HG03342 (cell line): ENCODE data around the gene RIPPLY3.
"Not testable (repeated sequence)": the region's sequence is repeated elsewhere in the genome, so short reads cannot be mapped to it uniquely, and the experiment has no call there.

ENCODE experiments used
- ATAC-seq: cut with Tn5 transposase; IDR thresholded peaks from one replicate; pipeline ENCODE4 v1.9.1; 2021; ENCODE audit warnings: mild to moderate bottlenecking, moderate library complexity; ENCODE audit not compliant: unreplicated experiment

The RIPPLY3 gene

GRCh38 chr21:37005548-37006485, 685 bp upstream of the RIPPLY3 start:
- no peak for ATAC-seq

GRCh38 chr21:37008724-37009123, 2.2 kb downstream of the RIPPLY3 start:
- no peak for ATAC-seq

DNA sequence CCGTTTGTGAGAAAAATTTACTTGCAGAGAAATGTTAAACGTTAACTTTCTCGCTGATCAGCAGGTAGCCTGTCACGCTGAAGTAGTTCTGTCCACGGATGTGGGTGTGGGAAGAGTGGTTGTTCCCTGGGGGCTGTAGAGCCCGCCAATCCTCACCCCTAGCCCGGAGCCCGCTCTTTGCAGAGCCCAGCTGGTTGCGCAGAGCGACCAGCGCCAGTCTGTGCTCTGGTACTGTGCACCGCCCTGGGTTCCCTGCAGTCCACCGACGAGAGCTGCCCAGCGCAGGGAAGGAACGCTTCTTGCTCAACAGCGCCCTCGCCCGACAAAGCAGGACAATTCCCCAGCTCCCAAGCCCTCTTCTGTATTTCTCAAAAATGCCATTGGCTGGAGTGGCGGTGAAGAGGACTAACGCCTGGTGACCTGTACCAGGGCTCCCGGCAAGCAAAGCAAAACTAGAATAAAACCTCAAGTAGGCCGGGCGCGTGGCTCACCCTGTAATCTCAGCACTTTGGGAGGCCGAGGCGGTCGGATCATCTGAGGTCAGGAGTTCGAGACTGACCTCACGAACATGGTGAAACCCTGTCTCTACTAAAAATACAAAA, 3.3 kb downstream of the RIPPLY3 start:
- peak; percentile 94 for ATAC-seq

- ATAC-seq, result no peak
Observed at GRCh38 chr21:37017951-37018679, 11.6 kb downstream of the RIPPLY3 start.

DNA sequence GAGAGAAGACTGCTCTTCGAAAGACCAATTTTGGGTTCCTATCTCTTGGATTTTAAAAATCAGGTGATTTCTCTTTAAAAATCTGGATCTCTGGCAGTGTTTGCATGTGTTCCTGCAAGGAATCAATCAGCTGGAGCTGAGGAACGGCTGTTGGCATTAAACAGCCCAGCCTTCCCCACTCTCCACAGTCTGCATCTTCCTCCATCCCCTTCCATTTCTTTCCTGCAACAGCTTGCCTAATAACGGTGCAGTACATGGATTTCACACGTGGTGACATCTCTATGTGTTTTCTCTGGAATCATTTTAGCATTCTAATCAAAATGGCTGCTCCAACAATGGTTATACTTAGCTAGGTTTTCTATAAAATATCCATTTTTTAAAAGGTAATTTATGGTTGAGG, 20.0 kb downstream of the RIPPLY3 start:
- no peak for ATAC-seq

- no peak for ATAC-seq
Observed at GRCh38 chr21:37028570-37028969, 22.1 kb downstream of the RIPPLY3 start.

DNA sequence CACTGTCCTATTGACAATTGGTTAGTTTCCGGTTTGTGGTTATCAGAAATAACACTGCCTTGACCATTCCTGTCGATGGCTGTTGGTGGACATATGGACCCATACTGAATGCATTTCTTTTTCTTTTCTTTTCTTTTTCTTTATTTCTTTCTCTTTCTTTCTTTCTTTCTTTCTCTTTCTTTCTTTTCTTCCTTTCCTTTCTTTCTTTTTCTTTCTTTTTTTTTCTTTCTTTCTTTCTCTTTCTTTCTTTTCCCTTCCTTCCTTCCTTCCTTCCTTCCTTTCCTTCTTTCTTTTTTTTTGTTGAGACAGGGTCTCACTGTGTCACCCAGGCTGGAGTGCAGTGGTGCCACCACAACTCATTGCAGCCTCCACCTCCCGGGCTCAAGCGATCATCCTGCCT, 24.4 kb downstream of the RIPPLY3 start:
- ATAC-seq, result no peak

- ATAC-seq, result no peak
Observed at GRCh38 chr21:37032293-37032692, 25.8 kb downstream of the RIPPLY3 start.

DNA sequence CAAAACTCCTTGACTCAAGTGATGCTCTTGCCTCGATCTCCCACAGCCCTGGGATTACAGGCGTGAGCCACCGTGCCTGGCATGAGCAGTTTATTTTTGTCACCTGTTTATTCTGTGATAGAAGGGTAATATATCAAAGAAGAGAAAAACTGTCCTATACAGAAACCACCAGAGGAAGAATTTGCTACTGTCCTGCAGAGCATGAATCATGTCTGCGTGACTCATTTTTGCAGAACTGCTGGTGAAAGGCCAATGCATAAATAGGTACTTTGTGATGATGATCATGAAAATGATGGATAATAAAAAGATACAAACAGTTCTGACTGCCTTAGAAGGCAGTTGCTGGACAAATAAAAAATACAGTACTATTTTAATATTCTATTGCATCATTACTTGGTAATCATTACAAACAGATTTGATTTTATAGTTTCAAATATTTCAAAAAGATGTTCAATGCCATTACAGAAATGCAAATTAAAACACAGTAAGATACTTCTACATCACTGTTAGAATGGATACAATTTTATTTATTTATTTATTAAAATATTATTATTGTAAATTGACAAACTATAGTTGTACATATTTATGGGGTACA, 26.5 kb downstream of the RIPPLY3 start:
- ATAC-seq, result no peak

GRCh38 chr21:37034394-37034793, 27.9 kb downstream of the RIPPLY3 start:
- not testable (repeated sequence) for ATAC-seq

DNA sequence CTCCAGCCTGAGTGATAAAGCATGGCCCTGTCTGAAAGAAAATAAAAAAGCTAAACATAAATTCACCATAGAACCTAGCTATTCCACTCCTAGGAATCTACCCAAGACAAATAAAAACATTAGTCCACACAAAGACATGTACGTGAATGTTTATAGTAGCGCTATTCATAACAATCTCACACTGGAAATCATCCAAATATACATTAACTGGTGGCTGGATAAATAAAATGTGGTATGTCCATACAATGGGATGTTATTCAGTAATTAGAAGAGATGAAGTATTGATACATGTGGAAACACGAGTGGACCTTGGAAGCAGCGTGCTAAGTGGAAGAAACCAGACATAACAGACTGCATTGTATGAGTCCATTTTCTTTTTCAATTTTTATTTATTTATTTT, 29.7 kb downstream of the RIPPLY3 start:
- no peak for ATAC-seq

DNA sequence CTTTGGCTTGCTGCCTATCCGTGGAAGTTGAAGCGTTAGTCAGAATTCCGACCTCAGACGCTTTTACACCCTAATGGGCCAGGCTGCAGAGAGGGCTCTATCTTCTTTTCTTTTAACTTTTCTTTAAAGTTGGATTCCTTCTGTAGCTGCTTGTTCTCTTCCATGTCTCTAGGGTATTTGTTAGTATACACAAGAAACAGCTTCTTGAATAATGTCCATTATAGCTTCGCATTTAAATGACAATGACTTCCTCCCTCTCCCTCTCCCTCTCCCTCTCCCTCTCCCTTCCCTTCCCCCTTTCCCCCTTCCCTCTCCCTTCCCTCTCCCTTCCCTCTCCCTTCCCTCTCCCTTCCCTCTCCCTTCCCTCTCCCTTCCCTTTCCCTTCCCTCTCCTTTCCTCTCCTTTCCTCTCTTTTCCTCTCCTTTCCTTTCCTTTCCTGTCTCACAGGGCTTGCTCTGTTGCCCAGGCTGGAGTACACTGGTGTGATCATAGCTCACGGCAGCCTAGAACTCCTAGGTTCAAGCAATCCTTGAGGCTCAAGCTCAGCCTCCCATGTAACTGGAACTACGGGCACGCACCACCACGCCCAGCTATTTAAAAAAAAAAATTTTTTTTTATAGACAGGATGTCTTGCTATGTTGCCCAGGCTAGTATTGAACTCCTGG, 33.0 kb downstream of the RIPPLY3 start:
- ATAC-seq, result no peak

DNA sequence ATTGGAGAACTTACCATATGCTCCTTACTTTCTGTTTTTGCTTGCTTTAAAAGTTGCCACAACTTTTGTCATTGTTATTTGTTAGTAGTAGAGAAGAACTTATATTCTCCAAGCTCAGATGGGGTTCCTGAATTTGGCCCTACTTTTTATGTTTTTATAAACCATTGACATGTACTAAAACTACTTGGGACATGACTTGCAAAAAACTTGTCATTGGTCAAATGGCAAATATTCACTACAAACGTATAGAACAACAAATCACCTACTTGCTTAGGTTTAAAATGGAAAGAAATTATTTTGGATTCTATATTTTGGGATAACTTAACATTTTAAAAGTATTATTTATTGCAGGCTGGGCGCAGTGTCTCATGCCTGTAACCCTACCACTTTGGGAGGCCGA, 33.7 kb downstream of the RIPPLY3 start:
- no peak for ATAC-seq

GRCh38 chr21:37041706-37042271, 35.3 kb downstream of the RIPPLY3 start:
- ATAC-seq, result no peak

GRCh38 chr21:37043818-37044217, 37.3 kb downstream of the RIPPLY3 start:
- no peak for ATAC-seq

DNA sequence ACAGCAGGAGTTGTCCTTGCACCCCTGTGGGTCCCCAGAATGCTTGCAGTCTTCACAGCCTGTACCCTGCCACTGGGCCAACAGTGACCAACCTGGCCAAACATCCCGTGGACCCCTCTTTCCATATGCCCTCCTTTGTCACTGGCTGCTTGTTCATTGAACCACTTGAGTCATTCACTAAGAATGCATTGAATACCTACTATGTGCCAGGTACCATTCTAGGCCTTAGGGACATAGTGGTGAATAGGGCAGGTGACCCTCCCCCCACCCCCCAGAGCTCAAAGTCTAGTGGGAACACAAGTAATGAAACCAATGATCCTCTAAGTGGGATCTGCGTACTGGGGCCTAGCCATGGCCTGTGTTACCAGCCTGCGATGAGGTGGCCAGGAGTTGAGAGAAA, 38.1 kb downstream of the RIPPLY3 start:
- ATAC-seq, result no peak

GRCh38 chr21:37045149-37045548, 38.6 kb downstream of the RIPPLY3 start:
- no peak for ATAC-seq

- ATAC-seq, result no peak
Observed at GRCh38 chr21:37045556-37045955, 39.1 kb downstream of the RIPPLY3 start.

GRCh38 chr21:37047079-37047478, 40.6 kb downstream of the RIPPLY3 start:
- no peak for ATAC-seq

DNA sequence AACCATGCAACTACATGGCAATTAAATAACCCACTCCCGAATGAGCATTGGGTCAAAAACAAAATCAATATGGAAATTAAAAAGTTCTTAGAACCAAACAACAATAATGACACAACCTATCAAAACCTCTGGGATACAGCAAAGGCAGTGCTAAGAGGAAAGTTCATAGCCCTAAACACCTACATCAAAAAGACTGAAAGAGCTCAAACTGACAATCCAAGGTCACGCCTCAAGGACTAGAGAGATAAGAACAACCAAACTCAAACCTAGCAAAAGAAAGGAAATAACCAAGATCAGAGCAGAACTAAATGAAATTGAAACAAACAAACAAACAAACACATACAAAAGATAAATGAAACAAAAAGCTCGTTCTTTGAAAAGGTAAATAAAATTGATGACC, 43.2 kb downstream of the RIPPLY3 start:
- ATAC-seq, result not testable (repeated sequence)
